Measurements from ENCODE around the gene MFAP4.

Gene MFAP4

DNA sequence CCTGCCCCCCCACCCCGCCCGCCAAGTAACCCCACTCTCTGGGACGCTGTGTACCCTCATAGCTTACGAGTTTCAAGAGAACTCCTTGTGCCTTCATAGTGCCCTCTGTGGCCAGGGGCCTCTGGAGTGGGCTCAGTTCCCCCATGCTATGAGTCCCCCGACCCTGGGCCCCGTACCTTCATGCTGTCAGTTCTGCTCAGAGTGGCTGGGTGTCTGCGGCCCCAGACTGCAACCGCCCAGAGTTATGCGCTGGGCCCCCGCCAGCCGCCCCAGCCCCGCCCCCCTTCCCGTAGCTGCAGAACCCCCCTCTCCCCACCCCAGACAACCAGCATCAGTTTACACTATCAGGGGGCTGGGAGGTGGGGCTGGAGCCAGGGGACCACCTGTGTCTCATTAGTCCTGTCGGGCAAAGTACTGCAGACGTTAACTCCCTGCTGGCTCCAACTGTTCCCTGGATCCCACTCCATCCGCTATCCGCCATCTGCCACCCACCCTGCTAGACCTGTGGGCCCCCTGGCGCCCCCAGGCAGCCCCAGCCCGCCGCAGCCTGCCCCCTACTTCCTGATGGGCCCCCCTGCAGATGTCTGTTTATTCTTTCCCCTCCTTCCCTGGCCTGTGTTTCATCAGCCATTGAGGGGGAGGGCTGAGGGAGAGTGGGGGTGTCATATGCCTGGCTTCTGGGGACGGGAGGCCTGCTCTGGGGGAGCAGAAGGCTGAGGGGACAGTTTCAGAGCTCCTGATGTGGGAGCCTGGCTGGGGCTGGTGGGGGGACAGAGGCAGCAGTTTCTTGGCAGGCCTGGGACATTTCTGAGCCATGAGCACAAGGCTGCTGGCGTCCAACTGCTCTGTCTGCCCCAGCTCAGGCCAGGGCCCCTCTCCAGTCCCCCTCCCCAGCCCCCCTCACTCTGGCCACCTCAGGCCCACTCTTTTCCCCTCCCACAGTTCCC is at the start of gene MFAP4:
TSS of gene MFAP4 (minus strand) at position 217 of the 947 bp plus-strand sequence. CDS start at position 182, 35 bp downstream.
- peak; percentile 70 for DNase-seq

- DNase-seq: no peak
Observed at GRCh38 chr17:19433727-19434340, 46.8 kb upstream of the MFAP4 start.

DNA sequence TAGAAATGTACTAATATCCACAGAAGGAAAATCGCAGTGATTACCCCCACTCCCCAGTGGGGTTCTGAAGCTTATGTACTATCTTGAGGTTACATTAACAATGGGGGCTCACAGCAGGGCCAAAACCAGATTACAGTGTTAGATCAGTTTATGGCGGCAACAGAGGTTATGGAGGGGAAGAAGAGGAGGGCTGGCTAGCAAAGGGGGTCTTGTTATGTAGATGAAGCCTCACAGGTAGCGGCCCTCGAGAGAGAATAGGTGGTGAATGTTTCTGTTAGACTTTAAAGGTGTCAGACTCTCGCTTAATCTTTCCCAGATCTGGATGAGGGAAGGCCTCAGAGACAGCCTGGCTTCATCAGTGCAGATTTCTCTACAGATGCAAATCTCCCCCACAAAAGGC is 46.3 kb upstream of the MFAP4 start:
- no peak for DNase-seq

DNA sequence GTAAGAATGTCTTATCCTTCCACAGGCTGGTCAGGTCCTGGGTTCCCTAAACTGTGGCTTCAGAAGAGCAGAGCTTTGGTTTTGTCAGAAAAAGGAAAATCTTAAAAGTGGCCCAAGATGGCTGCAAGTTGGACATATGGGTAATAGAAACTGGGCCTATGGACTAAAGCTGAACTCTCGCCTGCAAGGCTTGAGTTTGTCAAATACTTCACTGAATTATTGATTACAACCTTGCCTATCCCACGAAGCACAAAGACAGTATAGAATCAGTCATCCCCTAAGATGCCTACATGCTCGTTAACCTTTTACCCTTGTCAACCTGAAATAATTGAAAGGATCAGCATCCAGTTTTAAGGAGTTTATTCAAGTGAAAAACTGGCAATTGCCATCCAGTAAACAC is 44.7 kb upstream of the MFAP4 start:
- no peak for DNase-seq

GRCh38 chr17:19426631-19427030 is 39.6 kb upstream of the MFAP4 start:
- no peak for DNase-seq

DNA sequence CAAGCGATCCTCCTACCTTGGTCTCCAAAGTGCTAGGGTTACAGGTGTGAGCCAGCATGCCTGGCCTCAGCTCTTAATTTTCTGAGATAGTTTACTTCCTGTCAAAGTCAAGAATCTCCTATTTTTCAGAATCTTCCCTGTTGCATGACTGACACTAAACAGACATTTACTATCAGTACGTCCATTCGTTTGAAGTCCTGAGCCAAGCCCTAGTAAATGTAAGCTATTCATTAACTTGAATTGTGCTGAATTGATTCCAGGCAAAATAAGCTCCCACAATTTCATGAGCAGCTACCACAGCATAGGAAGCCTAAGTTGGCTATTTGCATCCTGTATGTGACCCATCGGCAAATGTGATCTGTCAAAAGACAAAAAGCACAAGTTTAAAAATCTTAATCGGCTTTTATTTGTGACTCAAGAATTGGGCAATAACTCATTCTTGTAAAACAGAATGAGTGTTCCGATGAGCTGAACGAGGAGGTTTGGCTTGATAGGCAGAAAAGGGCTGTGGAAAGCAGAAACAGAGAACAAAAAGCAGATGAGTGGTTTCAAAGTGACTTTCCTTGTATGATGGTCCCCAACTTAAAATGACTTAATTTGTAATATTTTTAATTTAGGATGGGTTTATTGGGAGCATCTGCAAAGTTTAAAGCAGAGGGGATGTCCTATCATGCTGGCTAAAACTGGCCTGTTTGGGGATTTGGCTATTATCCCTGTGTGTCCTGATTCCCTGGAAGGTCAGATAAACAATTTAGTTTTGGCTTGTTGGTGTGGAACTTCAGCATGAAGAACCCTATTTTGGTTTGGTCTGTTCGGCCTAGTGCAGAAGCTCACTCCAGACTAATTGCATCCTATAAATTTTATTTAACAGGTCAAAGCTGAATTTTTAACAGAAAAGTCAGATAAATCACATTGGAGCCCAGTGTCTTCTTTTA is 38.2 kb upstream of the MFAP4 start:
- no peak for DNase-seq

DNA sequence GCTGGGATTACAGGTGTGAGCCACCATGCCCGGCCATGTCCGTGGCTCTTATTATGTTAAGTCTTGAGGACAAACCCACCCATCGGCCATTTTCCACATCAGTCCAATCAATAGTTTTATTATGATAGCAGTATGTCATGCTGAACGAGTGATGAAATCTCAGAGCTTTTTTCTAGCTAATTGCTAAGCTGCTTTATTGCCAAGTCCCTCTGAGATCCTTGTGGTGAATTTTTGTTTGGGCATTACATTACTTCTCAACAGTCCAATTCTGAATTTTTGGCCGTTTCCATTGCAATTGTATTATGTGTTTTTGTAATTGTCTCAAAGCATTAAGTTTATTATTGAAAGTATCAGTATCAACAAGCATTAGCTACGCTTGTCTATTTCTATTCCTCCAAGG is 34.9 kb upstream of the MFAP4 start:
- no peak for DNase-seq

DNA sequence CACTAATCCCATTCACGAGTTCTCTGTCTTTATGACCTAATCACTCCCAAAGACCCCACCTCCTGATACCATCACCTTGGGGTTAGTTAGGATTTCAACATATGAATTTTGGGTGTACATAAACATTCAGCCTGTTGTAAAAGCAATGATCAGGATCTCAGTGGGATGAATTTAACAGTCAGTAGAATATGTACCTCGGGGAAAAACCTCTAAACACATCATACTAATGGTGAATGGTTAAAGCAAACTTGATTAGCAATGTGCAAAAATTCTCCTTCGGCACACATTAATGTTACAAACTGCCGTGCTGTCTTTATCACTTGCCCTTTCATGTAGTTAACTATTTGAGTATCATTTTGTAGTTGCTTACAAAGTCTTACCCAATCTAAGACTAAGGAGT is 34.2 kb upstream of the MFAP4 start:
- DNase-seq: no peak

- DNase-seq: peak; percentile 42
Observed at GRCh38 chr17:19418251-19418992, 31.4 kb upstream of the MFAP4 start.

GRCh38 chr17:19417611-19418010 is 30.6 kb upstream of the MFAP4 start:
- DNase-seq: no peak

GRCh38 chr17:19415806-19416775 is 29.1 kb upstream of the MFAP4 start:
- no peak for DNase-seq

GRCh38 chr17:19415311-19415710 is 28.3 kb upstream of the MFAP4 start:
- no peak for DNase-seq

GRCh38 chr17:19414396-19415280 is 27.6 kb upstream of the MFAP4 start:
- no peak for DNase-seq

DNA sequence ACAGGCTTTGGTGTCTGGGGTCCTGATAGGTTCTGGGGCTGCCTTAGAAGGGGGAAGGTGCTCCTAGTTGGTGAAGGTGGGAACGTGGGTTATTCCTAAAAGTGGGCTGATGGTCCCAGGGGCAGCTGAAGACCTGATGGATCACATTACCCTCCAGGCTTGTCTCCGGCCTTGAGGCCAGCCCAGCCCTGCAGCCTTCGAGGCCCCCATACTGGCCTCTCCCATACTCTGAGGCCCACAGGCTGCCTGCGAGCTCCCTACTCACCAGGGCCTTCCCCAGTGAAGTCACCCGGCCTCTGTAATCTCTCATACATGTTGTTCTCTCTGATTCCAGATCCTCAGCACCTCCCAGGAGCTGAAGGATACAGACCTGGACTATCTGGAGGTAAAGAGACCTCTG is 26.8 kb upstream of the MFAP4 start:
- no peak for DNase-seq

DNA sequence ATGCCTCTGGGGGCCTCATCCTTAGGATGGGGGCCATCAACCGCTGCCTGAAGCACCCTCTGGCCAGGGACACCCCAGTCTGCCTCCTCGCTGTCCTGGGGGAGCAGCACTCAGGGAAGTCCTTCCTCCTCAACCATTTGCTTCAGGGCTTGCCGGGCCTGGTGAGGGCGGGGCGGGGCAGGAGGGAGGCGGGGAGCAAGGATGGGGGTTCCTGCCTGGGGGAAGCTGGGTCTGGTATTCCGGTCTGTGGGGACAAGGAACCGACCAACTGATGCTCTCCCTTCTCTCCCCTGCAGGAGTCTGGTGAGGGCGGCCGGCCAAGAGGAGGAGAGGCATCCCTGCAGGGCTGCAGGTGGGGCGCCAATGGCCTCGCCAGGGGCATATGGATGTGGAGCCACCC is 26.0 kb upstream of the MFAP4 start:
- DNase-seq: no peak

DNA sequence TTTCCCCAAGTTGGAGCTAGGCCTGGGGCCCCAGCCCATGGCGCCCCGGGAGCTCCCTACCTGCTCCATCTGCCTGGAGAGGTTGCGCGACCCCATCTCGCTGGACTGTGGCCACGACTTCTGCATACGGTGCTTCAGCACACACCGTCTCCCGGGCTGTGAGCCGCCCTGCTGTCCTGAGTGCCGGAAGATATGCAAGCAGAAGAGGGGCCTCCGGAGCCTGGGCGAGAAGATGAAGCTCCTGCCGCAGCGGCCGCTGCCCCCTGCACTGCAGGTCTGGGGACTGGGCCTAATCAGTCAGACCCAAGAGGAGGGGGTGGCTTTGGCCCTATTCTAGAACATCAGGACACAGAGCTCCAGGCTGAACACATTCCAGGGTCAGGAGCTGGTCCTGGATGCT is 25.5 kb upstream of the MFAP4 start:
- no peak for DNase-seq

- no peak for DNase-seq
Observed at GRCh38 chr17:19411631-19412030, 24.6 kb upstream of the MFAP4 start.

DNA sequence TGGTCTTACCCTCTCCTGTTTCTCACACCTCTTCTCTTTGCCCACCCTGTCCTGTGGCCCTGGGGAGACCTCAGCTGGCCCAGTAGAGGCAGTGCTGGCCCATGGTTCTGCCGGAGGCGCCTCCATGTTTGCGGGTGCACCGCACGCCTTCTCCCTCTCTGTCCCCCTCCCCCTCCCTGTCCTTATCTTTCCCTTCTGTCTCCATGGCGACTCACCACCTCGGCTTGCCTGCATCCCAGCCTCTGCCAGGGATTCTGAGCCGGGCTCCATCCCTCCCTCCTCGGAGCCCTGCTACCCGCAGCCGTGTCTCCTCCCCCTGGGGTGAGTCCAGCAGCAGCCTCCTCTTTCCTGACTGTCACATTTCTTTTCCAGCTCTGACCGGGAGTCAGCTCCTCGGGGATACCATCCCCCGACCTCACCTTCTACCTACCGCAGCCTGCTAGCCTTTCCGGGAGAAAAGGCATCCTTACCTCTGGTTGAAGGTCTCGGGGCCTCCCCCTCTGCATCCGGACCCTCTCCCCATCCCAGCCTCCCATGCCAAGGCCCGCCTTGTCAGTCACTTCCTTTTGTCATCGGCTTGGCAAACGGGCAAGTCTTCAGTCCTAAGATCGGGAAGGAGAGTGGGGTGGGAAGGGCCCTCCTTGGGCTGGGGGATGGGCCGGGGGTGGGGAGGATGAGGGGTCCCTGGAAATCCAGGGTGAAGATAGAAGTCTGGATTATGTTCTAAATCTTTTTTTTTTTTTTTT is 24.1 kb upstream of the MFAP4 start, which contains the start of gene RNF112:
TSS of gene RNF112 (plus strand) at position 358 of the 746 bp plus-strand sequence. CDS start at position 535, 177 bp downstream.
- DNase-seq: peak; percentile 53

DNA sequence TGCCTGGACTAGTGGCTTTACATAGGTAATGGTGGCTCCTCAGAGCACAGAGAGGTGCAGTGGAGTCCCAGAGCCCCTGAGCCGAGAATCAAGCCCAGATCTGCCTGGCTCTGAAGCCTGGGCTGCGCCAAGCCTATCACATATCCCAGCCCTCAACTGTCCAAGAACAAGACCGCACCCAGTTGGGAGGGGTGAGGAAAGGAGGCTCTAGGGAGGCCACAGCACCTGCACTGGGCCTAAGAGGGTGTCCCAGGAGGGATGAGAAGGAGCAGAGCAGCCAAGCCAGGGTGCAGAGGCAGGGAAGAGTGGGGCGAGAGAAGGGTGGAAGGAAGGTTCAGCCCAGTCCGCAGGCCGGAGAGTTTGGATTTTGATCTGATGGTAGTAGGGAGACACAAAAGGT is 23.1 kb upstream of the MFAP4 start:
- no peak for DNase-seq
